Measurements from ENCODE around the gene SLC5A5.

- TF ChIP-seq CTCF (IDR thresholded peaks at IDR 0.05; ENCODE audit: low read depth, low read length) (no peak), EZH2phosphoT487 (IDR thresholded peaks at IDR 0.05; ENCODE audit: low read depth) (no peak)
Measured at GRCh38 chr19:17873786-17874757, 2.3 kb downstream of the SLC5A5 start.
